T-helper 22 cell (primary cell): ENCODE results near the gene WLS.
"Not testable (repeated sequence)": the region's sequence is repeated elsewhere in the genome, so short reads cannot be mapped to it uniquely, and the experiment has no call there.

ENCODE experiments used
- DNase-seq: peaks from one replicate; pipeline ENCODE4 v3.0.0-alpha.2; 2020; ENCODE audit warnings: low read depth

WLS gene

GRCh38 chr1:68165665-68166064, 66.7 kb downstream of the WLS start:
- DNase-seq = no peak

GRCh38 chr1:68164918-68165317, 67.4 kb downstream of the WLS start:
- DNase-seq = no peak

- DNase-seq = no peak
Measured at GRCh38 chr1:68163220-68163619, 69.1 kb downstream of the WLS start.

- no peak for DNase-seq
Measured at GRCh38 chr1:68162761-68163160, 69.6 kb downstream of the WLS start.

GRCh38 chr1:68161672-68162071, 70.7 kb downstream of the WLS start:
- not testable (repeated sequence) for DNase-seq

DNA sequence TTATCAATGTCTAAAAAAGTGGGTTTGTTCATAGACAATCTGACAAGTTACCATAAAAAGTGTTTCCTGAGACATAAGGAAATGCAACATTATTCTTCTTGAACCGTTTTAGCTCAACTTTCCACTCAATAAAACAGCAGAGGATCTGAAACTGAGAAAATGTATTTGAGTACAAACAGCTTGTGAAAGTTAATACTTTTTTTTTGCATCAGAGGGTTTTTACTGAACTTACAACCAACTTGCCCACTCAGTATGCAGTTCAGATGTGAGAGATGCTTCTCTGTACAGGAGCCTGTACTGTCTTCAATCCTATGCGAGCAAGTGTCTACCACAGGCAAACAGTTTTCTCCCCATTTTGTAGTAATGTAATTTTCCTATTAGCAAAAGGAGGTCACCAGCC, 71.4 kb downstream of the WLS start:
- not testable (repeated sequence) for DNase-seq

DNA sequence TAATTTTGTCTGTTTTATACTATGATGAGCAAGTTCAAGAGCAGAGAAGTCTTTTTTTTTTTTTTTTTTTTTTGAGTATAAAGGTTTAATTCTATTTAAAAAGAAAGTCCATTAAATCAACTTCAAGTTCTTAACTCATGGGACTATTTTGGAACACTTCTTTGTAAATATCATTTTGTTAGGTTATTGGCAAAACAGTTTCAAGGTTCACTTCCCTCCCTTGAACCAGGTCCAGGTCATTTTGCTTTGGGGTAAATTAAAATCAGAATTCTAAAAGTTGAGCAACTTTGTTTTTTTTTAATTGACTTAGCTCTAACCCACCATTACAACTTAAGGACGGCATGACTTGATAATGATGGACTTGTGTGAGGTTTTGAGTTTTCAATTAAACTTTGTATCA, 72.3 kb downstream of the WLS start:
- no peak for DNase-seq

GRCh38 chr1:68158837-68159236, 73.5 kb downstream of the WLS start:
- no peak for DNase-seq

GRCh38 chr1:68157416-68157815, 74.9 kb downstream of the WLS start:
- DNase-seq = no peak

DNA sequence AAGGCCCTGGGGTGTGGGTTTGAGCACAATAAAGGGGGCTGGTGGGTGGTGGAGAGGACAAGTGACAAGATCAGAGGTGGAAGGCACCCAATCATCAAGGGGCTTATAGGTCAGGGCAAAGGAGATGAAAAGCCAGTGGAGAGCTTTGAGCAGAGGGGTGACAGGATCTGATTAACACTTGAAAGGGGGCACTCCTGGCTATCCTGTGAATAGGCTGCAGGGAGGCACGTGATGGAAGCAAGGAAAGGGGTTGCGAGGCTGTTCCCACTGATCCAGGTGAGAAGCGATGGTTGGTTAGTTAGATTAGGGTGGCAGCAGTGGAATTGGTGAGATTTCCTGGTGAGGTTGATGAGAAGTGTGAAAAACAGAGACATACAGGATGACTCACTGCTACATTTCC, 80.6 kb downstream of the WLS start:
- DNase-seq = no peak

- no peak for DNase-seq
Measured at GRCh38 chr1:68149907-68150306, 82.4 kb downstream of the WLS start.

DNA sequence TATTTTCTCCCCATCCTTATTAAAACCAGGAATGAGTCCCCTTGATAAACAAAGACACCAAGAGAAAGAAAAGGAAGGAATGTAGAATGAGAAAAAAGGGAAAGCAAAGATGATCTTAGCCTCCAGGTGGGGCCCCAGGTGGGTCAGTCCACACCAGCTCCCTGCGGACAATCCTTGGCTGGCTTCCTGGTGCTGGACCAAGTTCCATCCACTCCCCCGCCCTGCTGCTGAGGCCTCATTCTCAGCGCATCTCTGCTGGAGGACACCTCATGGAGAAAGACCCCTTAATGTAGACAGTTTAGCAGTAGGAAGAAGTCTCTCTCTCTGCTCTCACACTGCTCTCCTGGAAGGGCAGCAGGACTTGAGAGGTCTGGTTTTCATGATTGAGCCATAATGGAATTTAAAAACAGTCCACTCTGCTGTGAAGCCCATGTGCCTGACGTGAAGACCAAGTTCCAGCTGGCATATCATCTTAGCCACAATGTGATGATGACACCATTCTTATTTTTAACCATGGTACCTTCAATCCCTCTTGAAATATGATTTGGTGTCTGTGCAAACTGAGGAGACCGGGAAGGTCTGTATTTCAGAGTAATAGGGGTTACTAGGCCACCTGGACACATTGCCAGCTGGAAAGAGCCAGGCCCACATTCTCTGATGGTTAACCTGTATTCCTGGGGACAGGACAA, 83.1 kb downstream of the WLS start:
- no peak for DNase-seq

GRCh38 chr1:68148631-68149030, 83.7 kb downstream of the WLS start:
- no peak for DNase-seq

GRCh38 chr1:68147534-68148171, 84.7 kb downstream of the WLS start:
- DNase-seq = no peak

DNA sequence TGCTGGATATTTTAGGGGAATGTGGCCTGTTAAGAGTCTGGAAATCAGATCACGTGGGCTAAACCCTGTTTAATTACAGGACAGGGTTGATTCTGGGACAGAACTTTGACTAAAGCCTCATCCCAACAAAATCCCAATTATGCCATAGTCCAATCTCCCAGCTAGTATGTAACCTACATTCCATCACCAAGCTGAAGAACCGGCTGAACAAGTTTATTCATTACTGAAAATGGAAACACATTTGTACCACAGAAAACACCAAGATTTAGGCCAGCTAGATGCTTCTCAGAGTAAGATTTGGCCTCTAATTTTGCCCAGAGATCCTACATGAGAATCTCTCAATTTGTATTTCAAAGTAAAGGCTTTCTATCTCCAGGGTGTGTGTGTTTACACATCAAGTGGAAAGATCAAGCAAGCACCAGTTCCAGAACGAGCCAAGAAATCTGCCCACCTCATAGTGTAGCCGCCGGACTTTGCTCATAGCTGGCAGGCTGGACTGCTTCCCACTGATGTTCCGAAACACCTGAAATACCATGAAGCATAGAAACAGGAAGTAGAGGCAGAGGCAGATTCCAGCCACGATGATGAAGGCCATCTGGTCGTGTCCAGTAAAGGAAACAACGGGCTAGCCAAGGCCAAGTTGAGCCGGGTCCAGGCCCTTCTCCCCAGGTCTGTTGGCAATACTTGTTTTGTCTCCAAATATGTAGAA, 86.8 kb downstream of the WLS start:
- no peak for DNase-seq

DNA sequence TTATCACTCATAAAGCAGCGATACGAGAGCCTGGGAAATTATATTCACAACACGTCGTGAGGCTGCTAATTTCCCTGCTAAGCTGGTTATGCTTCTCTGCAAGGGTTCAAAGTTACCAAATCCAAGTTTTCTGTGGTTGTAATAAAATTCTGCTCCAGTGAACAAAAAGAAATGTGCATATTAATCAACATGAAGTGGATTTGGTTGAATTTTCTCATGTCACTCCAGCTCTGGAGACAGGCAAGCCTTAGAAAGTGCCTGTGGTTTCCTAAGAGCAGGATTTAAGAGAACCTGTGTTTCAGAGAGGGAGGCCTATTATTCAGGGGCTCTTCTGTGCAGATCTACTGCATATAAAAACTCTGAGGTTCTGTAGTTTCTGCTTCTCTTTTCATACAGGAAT, 87.5 kb downstream of the WLS start:
- DNase-seq = no peak

DNA sequence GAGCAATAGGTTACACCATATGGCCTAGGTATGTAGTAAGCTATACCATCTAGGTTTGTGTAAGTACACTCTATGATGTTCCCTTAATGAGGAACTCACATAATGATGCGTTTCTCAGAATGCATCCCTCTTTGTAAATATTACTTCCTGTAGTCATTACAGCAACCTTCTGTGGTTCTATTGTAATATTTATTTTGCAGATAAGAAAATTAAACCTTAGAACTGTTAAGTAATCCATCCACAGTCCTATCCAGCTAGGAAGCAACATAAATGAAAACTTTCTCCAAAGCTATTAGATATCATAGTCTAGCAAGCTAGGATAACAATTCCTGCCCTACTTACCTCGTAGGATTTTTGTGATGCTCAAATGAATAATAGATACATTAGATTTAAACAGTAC, 88.7 kb downstream of the WLS start:
- DNase-seq = no peak

DNA sequence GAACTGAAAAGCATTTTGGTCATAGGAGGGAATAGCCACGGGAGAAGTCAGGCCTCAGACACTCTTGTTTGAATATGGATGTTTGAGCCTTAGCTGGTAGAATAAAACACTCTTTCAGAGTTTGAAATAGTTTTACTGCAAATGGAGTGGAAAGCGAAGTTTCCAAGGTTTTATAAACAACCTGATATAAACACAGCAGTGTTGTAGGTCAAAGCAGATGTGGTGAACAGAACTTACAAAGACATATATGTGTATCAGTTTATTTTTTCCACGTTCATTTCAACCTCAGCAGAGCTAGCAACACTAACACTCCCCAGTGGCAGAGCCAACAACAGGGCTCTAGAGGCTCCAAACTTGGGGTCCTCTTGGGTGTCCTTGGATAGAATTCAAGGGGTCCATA, 89.9 kb downstream of the WLS start:
- no peak for DNase-seq

DNA sequence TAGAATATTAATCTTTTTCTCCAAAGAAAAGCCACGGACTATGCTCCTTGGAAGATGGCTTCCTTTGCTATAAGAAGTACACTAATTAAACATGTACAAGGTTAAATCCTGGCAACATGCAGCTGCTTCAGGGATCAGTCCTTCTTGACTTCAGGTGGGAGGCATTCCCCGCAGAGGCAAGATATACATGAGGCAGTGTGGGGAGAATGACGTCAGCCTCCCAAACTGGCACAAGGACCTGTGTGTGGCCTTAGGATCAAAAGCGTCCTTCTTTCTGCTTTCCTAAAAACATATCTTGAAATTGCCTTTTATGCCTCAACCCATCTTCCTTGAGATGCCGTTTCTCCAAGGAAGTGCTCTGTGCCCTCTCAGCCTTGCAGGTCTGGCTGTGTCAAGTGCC, 90.3 kb downstream of the WLS start:
- DNase-seq = no peak

- no peak for DNase-seq
Measured at GRCh38 chr1:68141071-68142021, 91.0 kb downstream of the WLS start.

DNA sequence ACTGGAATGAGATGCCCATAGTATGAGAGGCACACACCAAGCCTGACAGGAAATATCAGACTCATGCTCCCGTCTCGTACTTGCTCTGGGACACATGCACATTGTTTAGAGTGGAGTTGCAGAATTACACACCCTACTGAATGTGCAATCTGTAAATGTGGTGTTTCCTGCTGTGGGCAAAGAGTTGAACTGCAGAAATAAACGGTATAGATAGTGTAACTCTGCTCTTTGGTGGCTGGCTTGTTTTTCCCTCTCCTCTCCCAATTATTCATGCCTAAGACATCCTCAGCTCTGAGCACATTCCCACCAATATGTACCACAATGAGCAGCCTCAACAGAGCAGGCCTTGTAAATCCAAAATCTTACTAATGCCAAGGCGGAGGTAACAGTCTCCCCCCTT, 91.8 kb downstream of the WLS start:
- DNase-seq = no peak

GRCh38 chr1:68136187-68136586, 96.1 kb downstream of the WLS start:
- DNase-seq = no peak
